ENCODE results near the gene C1orf115. TPM values are rescaled to one million over a fixed set of nuclear protein-coding genes. Genes with fewer than 3 reads are reported as not detected.
"Not testable (repeated sequence)": the region's sequence is repeated elsewhere in the genome, so short reads cannot be mapped to it uniquely, and the experiment has no call there.

Gene C1orf115
- total RNA-seq, 1 donor from 2014 or later = 6.7 TPM

- peak overlapping the region; percentile 5 for H3K4me3 ChIP-seq (ENCODE audit: low read depth, low read length)
- TF ChIP-seq CTCF (conservative IDR thresholded peaks at IDR 0.05; ENCODE audit: low read depth, low read length) = no peak
- DNase-seq (ENCODE audit: low read depth) = no peak
Measured at GRCh38 chr1:220682901-220683576, 7.1 kb upstream of the C1orf115 start.

GRCh38 chr1:220683716-220684115 lies 6.4 kb upstream of the C1orf115 start:
- H3K4me3 ChIP-seq (ENCODE audit: low read depth, low read length); DNase-seq (ENCODE audit: low read depth): not testable (repeated sequence)

GRCh38 chr1:220684890-220685289 lies 5.3 kb upstream of the C1orf115 start:
- TF ChIP-seq CTCF (conservative IDR thresholded peaks at IDR 0.05; ENCODE audit: low read depth, low read length) = no peak
- no peak overlapping the region for H3K4me3 ChIP-seq (ENCODE audit: low read depth, low read length)
- no peak for DNase-seq (ENCODE audit: low read depth)

DNA sequence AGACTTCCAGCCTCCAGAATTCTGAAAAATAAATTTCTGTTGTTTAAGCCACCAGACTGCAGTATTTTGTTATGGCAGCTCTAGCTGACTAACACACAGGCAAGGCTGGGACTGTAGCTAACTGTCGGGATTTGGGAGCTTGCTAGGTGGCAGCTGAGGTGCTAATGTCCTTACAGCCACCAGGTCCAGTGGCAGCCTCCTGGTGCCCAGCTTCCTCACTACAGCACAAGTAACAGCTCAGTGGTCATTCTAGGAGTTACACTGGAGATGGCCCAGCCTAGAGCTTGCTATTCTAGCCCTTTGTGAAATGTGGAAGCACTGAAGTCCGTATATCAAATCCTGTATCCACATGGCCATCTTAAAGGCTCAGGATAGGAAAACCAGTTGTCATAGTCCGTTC lies 4.3 kb upstream of the C1orf115 start:
- no peak for DNase-seq (ENCODE audit: low read depth)
- peak; percentile 16 for TF ChIP-seq CTCF (conservative IDR thresholded peaks at IDR 0.05; ENCODE audit: low read depth, low read length)
- no peak overlapping the region for H3K4me3 ChIP-seq (ENCODE audit: low read depth, low read length)

- no peak for TF ChIP-seq CTCF (conservative IDR thresholded peaks at IDR 0.05; ENCODE audit: low read depth, low read length)
- no peak for DNase-seq (ENCODE audit: low read depth)
- H3K4me3 ChIP-seq (ENCODE audit: low read depth, low read length) = no peak overlapping the region
Measured at GRCh38 chr1:220687809-220688208, 2.4 kb upstream of the C1orf115 start.

GRCh38 chr1:220689666-220690065 lies 497 bp upstream of the C1orf115 start:
- peak overlapping the region; percentile 83 for H3K4me3 ChIP-seq (ENCODE audit: low read depth, low read length)
- DNase-seq (ENCODE audit: low read depth) = no peak
- no peak for TF ChIP-seq CTCF (conservative IDR thresholded peaks at IDR 0.05; ENCODE audit: low read depth, low read length)

DNA sequence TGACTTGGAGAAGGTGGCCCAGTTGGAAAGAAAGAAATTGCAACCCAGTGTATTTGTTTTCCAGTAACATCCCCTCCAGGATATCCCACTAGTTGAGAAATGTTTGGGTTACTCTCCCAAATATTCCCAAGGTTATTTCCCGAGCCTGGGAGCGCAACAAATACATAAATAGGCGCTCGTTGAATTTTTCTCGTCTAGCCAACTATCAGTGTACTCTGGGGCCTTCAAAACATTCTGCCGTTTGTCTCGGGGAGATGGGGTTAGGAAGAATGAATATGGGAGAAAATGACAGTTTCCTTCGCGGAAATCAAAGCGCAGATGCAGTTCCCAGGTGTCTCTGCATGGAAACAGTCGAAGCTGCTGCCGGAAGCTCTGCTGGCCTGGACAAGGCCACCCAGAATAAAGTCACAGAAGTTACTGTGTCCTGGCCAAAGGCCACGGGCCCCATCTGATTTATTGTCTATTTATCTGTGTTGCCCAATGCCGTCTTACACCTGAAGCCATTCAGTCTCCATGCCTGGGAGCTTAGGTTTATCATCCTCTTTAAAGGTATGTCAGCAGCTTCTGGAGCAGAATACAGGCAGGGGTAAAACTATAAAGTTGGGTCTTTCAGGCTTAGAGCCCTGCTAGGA lies 1.0 kb downstream of the C1orf115 start:
- H3K4me3 ChIP-seq (ENCODE audit: low read depth, low read length) = peak overlapping the region; percentile 83
- TF ChIP-seq CTCF (conservative IDR thresholded peaks at IDR 0.05; ENCODE audit: low read depth, low read length) = no peak
- no peak for DNase-seq (ENCODE audit: low read depth)
